ENCODE data around the gene DHRSX.

Gene DHRSX

GRCh38 chrX:2445662-2446623, 54.8 kb downstream of the DHRSX start:
- H3K23ac ChIP-seq (ENCODE audit: low read depth, low read length, poor library complexity): no peak overlapping the region
- no peak overlapping the region for H3K4me2 ChIP-seq (ENCODE audit: insufficient read depth, low read length, poor library complexity, severe bottlenecking)
- H3K27me3 ChIP-seq (ENCODE audit: control insufficient read depth in 3 of 3, insufficient read depth in 3 of 3, low read depth in 1 of 3, low read length in 3 of 3): no peaks in the 10 kb centered on the region
- H2BK15ac ChIP-seq (ENCODE audit: low read length): no peak overlapping the region
- H3K9ac ChIP-seq (ENCODE audit: low read depth, low read length, poor library complexity): no peak overlapping the region
- no peak overlapping the region for H3K4ac ChIP-seq (ENCODE audit: low read length)
- no peak for DNase-seq (ENCODE audit: low spot score)
- H4K91ac ChIP-seq (ENCODE audit: low read depth, low read length, poor library complexity): no peak overlapping the region
- H2AFZ ChIP-seq (ENCODE audit: low read length): no peak overlapping the region
- peaks cover 15 to 21% of the 10 kb centered on the region in 2 donors for H3K9me3 ChIP-seq (replicated peaks in 1 of 2; ENCODE audit: control insufficient read depth in 2 of 2, insufficient read depth in 1 of 2, low read depth in 1 of 2, low read length in 2 of 2)
- no peak overlapping the region for H2AK5ac ChIP-seq (ENCODE audit: low read depth, low read length)
- peaks cover 6% of the 10 kb centered on the region for H3K79me1 ChIP-seq (ENCODE audit: low read depth, low read length)
- no peak overlapping the region for H3K27ac ChIP-seq (replicated peaks; ENCODE audit: low read length)
- H2BK120ac ChIP-seq (ENCODE audit: low read depth, low read length): no peak overlapping the region
- H3K4me1 ChIP-seq (ENCODE audit: control insufficient read depth in 2 of 2, insufficient read depth in 1 of 2, low read depth in 1 of 2, low read length in 2 of 2): peaks cover 0 to 13% of the 10 kb centered on the region in 2 donors
- H3K36me3 ChIP-seq (replicated peaks in 1 of 2; ENCODE audit: control insufficient read depth in 2 of 2, insufficient read depth in 2 of 2, low read length in 2 of 2): peaks cover 0 to 5% of the 10 kb centered on the region in 2 donors
- no peak overlapping the region for H2BK5ac ChIP-seq (ENCODE audit: low read length)
- no peak overlapping the region for H3K4me3 ChIP-seq (ENCODE audit: low read length in 2 of 2)
- no CpG with 5 or more reads among the region's 31 CpGs for WGBS, 2 donors (ENCODE audit: extremely low coverage in 2 of 2, insufficient read length in 2 of 2, insufficient replicate concordance in 1 of 2)
- no peak overlapping the region for H4K8ac ChIP-seq (ENCODE audit: low read depth, low read length)
- no peak overlapping the region for H2BK12ac ChIP-seq (ENCODE audit: low read length)
- peak overlapping the region; percentile 28 for H3K18ac ChIP-seq (ENCODE audit: low read length)
- H3K14ac ChIP-seq (ENCODE audit: low read length): peak overlapping the region; percentile 42

DNA sequence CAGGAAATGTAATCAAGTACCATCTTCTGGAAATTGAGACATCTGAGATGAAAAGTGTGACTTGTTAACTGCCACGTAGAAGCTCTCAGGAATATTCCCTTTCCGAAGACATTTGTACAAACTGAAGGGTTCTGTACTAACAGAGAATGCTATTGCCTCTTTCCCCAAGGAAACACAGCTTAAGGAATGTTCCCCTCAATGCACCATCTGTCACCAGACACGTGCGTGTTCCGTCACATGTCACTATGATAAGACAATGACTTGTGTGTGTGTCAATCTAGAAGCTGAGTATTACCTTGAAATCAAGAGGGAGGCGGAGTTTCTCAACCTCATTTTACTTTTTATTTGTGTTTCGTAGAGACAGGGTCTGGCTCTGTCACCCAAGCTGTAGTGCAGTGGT, 58.1 kb downstream of the DHRSX start:
- WGBS, 2 donors (ENCODE audit: extremely low coverage in 2 of 2, insufficient read length in 2 of 2, insufficient replicate concordance in 1 of 2): no CpG with 5 or more reads among the region's 7 CpGs
- Histone ChIP-seq H3K27me3 (ENCODE audit: control insufficient read depth in 3 of 3, insufficient read depth in 3 of 3, low read depth in 1 of 3, low read length in 3 of 3) (no peaks in the 10 kb centered on the region), H2BK120ac (ENCODE audit: low read depth, low read length) (no peak overlapping the region), H3K4ac (ENCODE audit: low read length) (no peak overlapping the region), H3K36me3 (replicated peaks in 1 of 2; ENCODE audit: control insufficient read depth in 2 of 2, insufficient read depth in 2 of 2, low read length in 2 of 2) (peaks cover 5% of the 10 kb centered on the region in 2 donors), H4K8ac (ENCODE audit: low read depth, low read length) (no peak overlapping the region), H3K9me3 (replicated peaks in 1 of 2; ENCODE audit: control insufficient read depth in 2 of 2, insufficient read depth in 1 of 2, low read depth in 1 of 2, low read length in 2 of 2) (peaks cover 21 to 39% of the 10 kb centered on the region in 2 donors), H3K4me1 (ENCODE audit: control insufficient read depth in 2 of 2, insufficient read depth in 1 of 2, low read depth in 1 of 2, low read length in 2 of 2) (peaks cover 0 to 9% of the 10 kb centered on the region in 2 donors), H3K4me3 (ENCODE audit: low read length in 2 of 2) (no peak overlapping the region), H2BK15ac (ENCODE audit: low read length) (no peak overlapping the region), H4K91ac (ENCODE audit: low read depth, low read length, poor library complexity) (no peak overlapping the region), H3K79me1 (ENCODE audit: low read depth, low read length) (peaks cover 6% of the 10 kb centered on the region), H2BK12ac (ENCODE audit: low read length) (no peak overlapping the region), H2BK5ac (ENCODE audit: low read length) (no peak overlapping the region), H3K23ac (ENCODE audit: low read depth, low read length, poor library complexity) (no peak overlapping the region), H3K27ac (replicated peaks; ENCODE audit: low read length) (no peak overlapping the region), H3K4me2 (ENCODE audit: insufficient read depth, low read length, poor library complexity, severe bottlenecking) (no peak overlapping the region), H3K14ac (ENCODE audit: low read length) (no peak overlapping the region), H3K9ac (ENCODE audit: low read depth, low read length, poor library complexity) (no peak overlapping the region), H3K18ac (ENCODE audit: low read length) (no peak overlapping the region), H2AK5ac (ENCODE audit: low read depth, low read length) (no peak overlapping the region), H2AFZ (ENCODE audit: low read length) (no peak overlapping the region)
- no peak for DNase-seq (ENCODE audit: low spot score)

DNA sequence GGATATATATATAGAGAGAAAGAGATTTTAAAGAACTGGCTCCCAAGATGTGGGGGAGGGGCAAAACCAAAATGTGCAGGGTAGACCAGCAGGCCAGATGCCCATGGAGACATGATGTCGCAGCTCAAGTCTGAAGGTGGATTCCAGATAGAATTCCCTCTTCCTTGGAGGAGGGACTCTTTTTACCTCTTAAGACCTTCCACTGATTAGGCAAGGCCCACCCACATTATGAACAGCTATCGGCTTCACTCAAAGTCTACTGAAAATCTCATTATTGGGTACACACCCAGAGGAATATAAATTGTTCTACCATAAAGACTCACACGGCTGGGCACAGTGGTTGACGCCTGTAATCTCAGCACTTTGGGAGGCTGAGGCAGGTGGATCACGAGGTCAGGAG, 59.3 kb downstream of the DHRSX start:
- no peak overlapping the region for H3K23ac ChIP-seq (ENCODE audit: low read depth, low read length, poor library complexity)
- H2BK12ac ChIP-seq (ENCODE audit: low read length): no peak overlapping the region
- WGBS, 2 donors (ENCODE audit: extremely low coverage in 2 of 2, insufficient read length in 2 of 2, insufficient replicate concordance in 1 of 2): no CpG with 5 or more reads among the region's 5 CpGs
- H3K36me3 ChIP-seq (replicated peaks in 1 of 2; ENCODE audit: control insufficient read depth in 2 of 2, insufficient read depth in 2 of 2, low read length in 2 of 2): peaks cover 0 to 5% of the 10 kb centered on the region in 2 donors
- peaks cover 0 to 9% of the 10 kb centered on the region in 2 donors for H3K4me1 ChIP-seq (ENCODE audit: control insufficient read depth in 2 of 2, insufficient read depth in 1 of 2, low read depth in 1 of 2, low read length in 2 of 2)
- no peak overlapping the region for H2BK120ac ChIP-seq (ENCODE audit: low read depth, low read length)
- no peak overlapping the region for H2AFZ ChIP-seq (ENCODE audit: low read length)
- no peak overlapping the region for H4K91ac ChIP-seq (ENCODE audit: low read depth, low read length, poor library complexity)
- H3K27me3 ChIP-seq (ENCODE audit: control insufficient read depth in 3 of 3, insufficient read depth in 3 of 3, low read depth in 1 of 3, low read length in 3 of 3): no peaks in the 10 kb centered on the region
- no peak for DNase-seq (ENCODE audit: low spot score)
- H3K9me3 ChIP-seq (replicated peaks in 1 of 2; ENCODE audit: control insufficient read depth in 2 of 2, insufficient read depth in 1 of 2, low read depth in 1 of 2, low read length in 2 of 2): peaks cover 15 to 27% of the 10 kb centered on the region in 2 donors
- H3K27ac ChIP-seq (replicated peaks; ENCODE audit: low read length): no peak overlapping the region
- no peak overlapping the region for H2AK5ac ChIP-seq (ENCODE audit: low read depth, low read length)
- H2BK5ac ChIP-seq (ENCODE audit: low read length): no peak overlapping the region
- H2BK15ac ChIP-seq (ENCODE audit: low read length): no peak overlapping the region
- no peak overlapping the region for H3K4ac ChIP-seq (ENCODE audit: low read length)
- H3K79me1 ChIP-seq (ENCODE audit: low read depth, low read length): peaks cover 6% of the 10 kb centered on the region
- no peak overlapping the region for H3K9ac ChIP-seq (ENCODE audit: low read depth, low read length, poor library complexity)
- H3K14ac ChIP-seq (ENCODE audit: low read length): no peak overlapping the region
- no peak overlapping the region for H3K4me3 ChIP-seq (ENCODE audit: low read length in 2 of 2)
- no peak overlapping the region for H3K18ac ChIP-seq (ENCODE audit: low read length)
- H4K8ac ChIP-seq (ENCODE audit: low read depth, low read length): no peak overlapping the region
- no peak overlapping the region for H3K4me2 ChIP-seq (ENCODE audit: insufficient read depth, low read length, poor library complexity, severe bottlenecking)

DNA sequence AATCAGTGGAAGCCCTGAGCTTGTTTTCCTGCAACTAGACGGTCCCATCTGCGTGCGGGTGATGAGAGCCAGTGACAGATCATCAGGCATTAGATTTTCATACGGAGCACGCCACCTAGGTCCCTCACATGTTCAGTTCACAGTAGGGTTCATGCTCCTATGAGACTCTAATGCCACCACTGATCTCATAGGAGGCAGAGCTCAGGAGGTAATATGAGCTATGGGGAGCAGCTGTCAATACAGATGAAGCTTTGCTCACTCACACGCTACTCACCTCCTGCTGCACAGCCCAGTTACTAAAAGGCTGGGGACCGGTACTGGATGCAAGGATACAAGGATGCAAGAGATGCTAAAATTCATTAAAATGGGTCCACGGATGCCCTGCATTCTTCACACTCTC, 61.2 kb downstream of the DHRSX start:
- no peak overlapping the region for H3K18ac ChIP-seq (ENCODE audit: low read length)
- no peak overlapping the region for H2BK15ac ChIP-seq (ENCODE audit: low read length)
- H2AFZ ChIP-seq (ENCODE audit: low read length): no peak overlapping the region
- H2BK5ac ChIP-seq (ENCODE audit: low read length): no peak overlapping the region
- H2BK12ac ChIP-seq (ENCODE audit: low read length): no peak overlapping the region
- H3K4ac ChIP-seq (ENCODE audit: low read length): no peak overlapping the region
- no peak overlapping the region for H2BK120ac ChIP-seq (ENCODE audit: low read depth, low read length)
- no peak overlapping the region for H3K23ac ChIP-seq (ENCODE audit: low read depth, low read length, poor library complexity)
- H3K14ac ChIP-seq (ENCODE audit: low read length): no peak overlapping the region
- no peak for DNase-seq (ENCODE audit: low spot score)
- peaks cover 0 to 15% of the 10 kb centered on the region in 2 donors for H3K4me1 ChIP-seq (ENCODE audit: control insufficient read depth in 2 of 2, insufficient read depth in 1 of 2, low read depth in 1 of 2, low read length in 2 of 2)
- H3K36me3 ChIP-seq (replicated peaks in 1 of 2; ENCODE audit: control insufficient read depth in 2 of 2, insufficient read depth in 2 of 2, low read length in 2 of 2): peaks cover 0 to 5% of the 10 kb centered on the region in 2 donors
- no peak overlapping the region for H4K91ac ChIP-seq (ENCODE audit: low read depth, low read length, poor library complexity)
- peaks cover 2% of the 10 kb centered on the region for H3K79me1 ChIP-seq (ENCODE audit: low read depth, low read length)
- H3K4me3 ChIP-seq (ENCODE audit: low read length in 2 of 2): no peak overlapping the region
- H3K27ac ChIP-seq (replicated peaks; ENCODE audit: low read length): no peak overlapping the region
- no peaks in the 10 kb centered on the region for H3K27me3 ChIP-seq (ENCODE audit: control insufficient read depth in 3 of 3, insufficient read depth in 3 of 3, low read depth in 1 of 3, low read length in 3 of 3)
- peaks cover 6 to 18% of the 10 kb centered on the region in 2 donors for H3K9me3 ChIP-seq (replicated peaks in 1 of 2; ENCODE audit: control insufficient read depth in 2 of 2, insufficient read depth in 1 of 2, low read depth in 1 of 2, low read length in 2 of 2)
- no CpG with 5 or more reads among the region's 8 CpGs for WGBS, 2 donors (ENCODE audit: extremely low coverage in 2 of 2, insufficient read length in 2 of 2, insufficient replicate concordance in 1 of 2)
- no peak overlapping the region for H2AK5ac ChIP-seq (ENCODE audit: low read depth, low read length)
- H3K9ac ChIP-seq (ENCODE audit: low read depth, low read length, poor library complexity): no peak overlapping the region
- H4K8ac ChIP-seq (ENCODE audit: low read depth, low read length): no peak overlapping the region
- no peak overlapping the region for H3K4me2 ChIP-seq (ENCODE audit: insufficient read depth, low read length, poor library complexity, severe bottlenecking)
